ENCODE results near the gene FGF18. TPM values are rescaled to one million over a fixed set of nuclear protein-coding genes. Genes with fewer than 3 reads are reported as not detected.

The FGF18 gene
- polyA plus RNA-seq, 3 donors: not detected

- Mint-ChIP-seq H3K4me1 (no peaks in the 10 kb centered on the region), H3K36me3 (no peaks in the 10 kb centered on the region), H3K9me3 (peaks cover 0 to 1% (median 0%) of the 10 kb centered on the region in 7 donors), H3K4me3 (no peak overlapping the region), H3K27me3 (ENCODE audit: low read depth in 3 of 3) (peaks cover 0 to 6% (median 3%) of the 10 kb centered on the region in 3 donors), H3K27ac (no peak overlapping the region)
- Histone ChIP-seq H3K4me2 (replicated peaks; ENCODE audit: extremely low read depth, low read length, poor library complexity, severe bottlenecking) (no peak overlapping the region), H3K9me3 (replicated peaks in 1 of 2; ENCODE audit: control insufficient read depth in 1 of 2, insufficient read depth in 1 of 2, low read length in 2 of 2) (no peaks in the 10 kb centered on the region), H4K20me1 (ENCODE audit: insufficient read depth, low read length) (no peaks in the 10 kb centered on the region), H3K9ac (ENCODE audit: insufficient read depth, low read length, poor library complexity, severe bottlenecking) (no peak overlapping the region), H3K27ac (ENCODE audit: low read depth in 1 of 2, low read length in 2 of 2) (no peak overlapping the region), H3K27me3 (ENCODE audit: control insufficient read depth in 2 of 2, insufficient read depth in 2 of 2, low read length in 2 of 2) (no peaks in the 10 kb centered on the region), H3K79me2 (ENCODE audit: insufficient read depth, low read length) (no peaks in the 10 kb centered on the region), H3K36me3 (replicated peaks in 1 of 2; ENCODE audit: control insufficient read depth in 1 of 2, insufficient read depth in 2 of 2, low read length in 2 of 2) (no peaks in the 10 kb centered on the region), H3K4me1 (ENCODE audit: control insufficient read depth in 1 of 2, insufficient read depth in 2 of 2, low read length in 2 of 2) (no peaks in the 10 kb centered on the region), H2AFZ (ENCODE audit: insufficient read depth, low read depth, low read length, poor library complexity, severe bottlenecking) (no peak overlapping the region), H3K4me3 (replicated peaks in 1 of 3; ENCODE audit: low read depth in 2 of 3, low read length in 3 of 3) (no peak overlapping the region)
- no peak for TF ChIP-seq CTCF (IDR thresholded peaks at IDR 0.05)
- DNase-seq: no peak
- intact Hi-C loops (cut with micrococcal nuclease): no loop called here
- 86% methylated on average over 4 of the region's 4 CpGs for WGBS (ENCODE audit: insufficient coverage)
These were observed 15.4 kb downstream of the FGF18 start for GRCh38 chr5:171434874-171435273.

GRCh38 chr5:171435908-171436307, 16.5 kb downstream of the FGF18 start:
- H3K4me2 ChIP-seq (replicated peaks; ENCODE audit: extremely low read depth, low read length, poor library complexity, severe bottlenecking): no peak overlapping the region
- no peak overlapping the region for H3K4me3 ChIP-seq (replicated peaks in 1 of 3; ENCODE audit: low read depth in 2 of 3, low read length in 3 of 3)
- Mint-ChIP-seq H3K4me1 (no peaks in the 10 kb centered on the region), H3K27ac (no peak overlapping the region), H3K27me3 (ENCODE audit: low read depth in 3 of 3) (peaks cover 0 to 5% (median 2%) of the 10 kb centered on the region in 3 donors), H3K4me3 (no peak overlapping the region), H3K36me3 (no peaks in the 10 kb centered on the region), H3K9me3 (peaks cover 0 to 1% (median 0%) of the 10 kb centered on the region in 7 donors)
- no peak overlapping the region for H2AFZ ChIP-seq (ENCODE audit: insufficient read depth, low read depth, low read length, poor library complexity, severe bottlenecking)
- H4K20me1 ChIP-seq (ENCODE audit: insufficient read depth, low read length): no peaks in the 10 kb centered on the region
- no peak overlapping the region for H3K9ac ChIP-seq (ENCODE audit: insufficient read depth, low read length, poor library complexity, severe bottlenecking)
- H3K4me1 ChIP-seq (ENCODE audit: control insufficient read depth in 1 of 2, insufficient read depth in 2 of 2, low read length in 2 of 2): no peaks in the 10 kb centered on the region
- no peaks in the 10 kb centered on the region for H3K36me3 ChIP-seq (replicated peaks in 1 of 2; ENCODE audit: control insufficient read depth in 1 of 2, insufficient read depth in 2 of 2, low read length in 2 of 2)
- H3K9me3 ChIP-seq (replicated peaks in 1 of 2; ENCODE audit: control insufficient read depth in 1 of 2, insufficient read depth in 1 of 2, low read length in 2 of 2): no peaks in the 10 kb centered on the region
- DNase-seq: no peak
- no peak for TF ChIP-seq CTCF (IDR thresholded peaks at IDR 0.05)
- WGBS (ENCODE audit: insufficient coverage): 95% methylated on average over 20 of the region's 20 CpGs
- no peaks in the 10 kb centered on the region for H3K79me2 ChIP-seq (ENCODE audit: insufficient read depth, low read length)
- no peak overlapping the region for H3K27ac ChIP-seq (ENCODE audit: low read depth in 1 of 2, low read length in 2 of 2)
- H3K27me3 ChIP-seq (ENCODE audit: control insufficient read depth in 2 of 2, insufficient read depth in 2 of 2, low read length in 2 of 2): no peaks in the 10 kb centered on the region
- intact Hi-C loops (cut with micrococcal nuclease): no loop called here
